ENCODE data around the gene PDZD2.
"Not testable (repeated sequence)": the region's sequence is repeated elsewhere in the genome, so short reads cannot be mapped to it uniquely, and the experiment has no call there.

Gene PDZD2

GRCh38 chr5:31987985-31988710 lies 349.2 kb downstream of the PDZD2 start:
- FAIRE-seq: no peak

- FAIRE-seq: no peak
Observed at GRCh38 chr5:31990081-31990650, 351.2 kb downstream of the PDZD2 start.

GRCh38 chr5:31990701-31991110 lies 351.8 kb downstream of the PDZD2 start:
- FAIRE-seq: no peak

- no peak for FAIRE-seq
Observed at GRCh38 chr5:31992377-31992776, 353.4 kb downstream of the PDZD2 start.

GRCh38 chr5:31993165-31993961 lies 354.4 kb downstream of the PDZD2 start:
- no peak for FAIRE-seq

- FAIRE-seq: no peak
Observed at GRCh38 chr5:31995006-31995405, 356.1 kb downstream of the PDZD2 start.

- FAIRE-seq: no peak
Observed at GRCh38 chr5:31995714-31996113, 356.8 kb downstream of the PDZD2 start.

- FAIRE-seq: no peak
Observed at GRCh38 chr5:31996909-31997308, 358.0 kb downstream of the PDZD2 start.

- no peak for FAIRE-seq
Observed at GRCh38 chr5:31999470-31999869, 360.5 kb downstream of the PDZD2 start.

- FAIRE-seq: no peak
Observed at GRCh38 chr5:32000731-32001130, 361.8 kb downstream of the PDZD2 start.

GRCh38 chr5:32001284-32001683 lies 362.4 kb downstream of the PDZD2 start:
- FAIRE-seq: no peak

GRCh38 chr5:32001707-32002106 lies 362.8 kb downstream of the PDZD2 start:
- FAIRE-seq: no peak

GRCh38 chr5:32002755-32003154 lies 363.8 kb downstream of the PDZD2 start:
- no peak for FAIRE-seq

GRCh38 chr5:32003981-32004380 lies 365.1 kb downstream of the PDZD2 start:
- no peak for FAIRE-seq

- no peak for FAIRE-seq
Observed at GRCh38 chr5:32004404-32004803, 365.5 kb downstream of the PDZD2 start.

- FAIRE-seq: no peak
Observed at GRCh38 chr5:32008746-32009145, 369.8 kb downstream of the PDZD2 start.

- no peak for FAIRE-seq
Observed at GRCh38 chr5:32013658-32014057, 374.7 kb downstream of the PDZD2 start.

GRCh38 chr5:32014096-32014745 lies 375.3 kb downstream of the PDZD2 start:
- no peak for FAIRE-seq

GRCh38 chr5:32015262-32015661 lies 376.3 kb downstream of the PDZD2 start:
- FAIRE-seq: not testable (repeated sequence)

- no peak for FAIRE-seq
Observed at GRCh38 chr5:32017692-32018367, 378.9 kb downstream of the PDZD2 start.

GRCh38 chr5:32018476-32019436 lies 379.8 kb downstream of the PDZD2 start:
- no peak for FAIRE-seq

- no peak for FAIRE-seq
Observed at GRCh38 chr5:32020271-32020670, 381.3 kb downstream of the PDZD2 start.
